ENCODE results near the gene ZCCHC17.

GRCh38 chr1:31302709-31303441 is 6.0 kb downstream of the ZCCHC17 start:
- TF ChIP-seq, protein P1, sequence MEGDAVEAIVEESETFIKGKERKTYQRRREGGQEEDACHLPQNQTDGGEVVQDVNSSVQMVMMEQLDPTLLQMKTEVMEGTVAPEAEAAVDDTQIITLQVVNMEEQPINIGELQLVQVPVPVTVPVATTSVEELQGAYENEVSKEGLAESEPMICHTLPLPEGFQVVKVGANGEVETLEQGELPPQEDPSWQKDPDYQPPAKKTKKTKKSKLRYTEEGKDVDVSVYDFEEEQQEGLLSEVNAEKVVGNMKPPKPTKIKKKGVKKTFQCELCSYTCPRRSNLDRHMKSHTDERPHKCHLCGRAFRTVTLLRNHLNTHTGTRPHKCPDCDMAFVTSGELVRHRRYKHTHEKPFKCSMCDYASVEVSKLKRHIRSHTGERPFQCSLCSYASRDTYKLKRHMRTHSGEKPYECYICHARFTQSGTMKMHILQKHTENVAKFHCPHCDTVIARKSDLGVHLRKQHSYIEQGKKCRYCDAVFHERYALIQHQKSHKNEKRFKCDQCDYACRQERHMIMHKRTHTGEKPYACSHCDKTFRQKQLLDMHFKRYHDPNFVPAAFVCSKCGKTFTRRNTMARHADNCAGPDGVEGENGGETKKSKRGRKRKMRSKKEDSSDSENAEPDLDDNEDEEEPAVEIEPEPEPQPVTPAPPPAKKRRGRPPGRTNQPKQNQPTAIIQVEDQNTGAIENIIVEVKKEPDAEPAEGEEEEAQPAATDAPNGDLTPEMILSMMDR (IDR thresholded peaks at IDR 0.05 in 8 of 11, conservative IDR thresholded peaks at IDR 0.05 in 3 of 11): no peak
- TF ChIP-seq POLR2AphosphoS5 (IDR thresholded peaks at IDR 0.05) (no peak), POLR2A (IDR thresholded peaks at IDR 0.05) (no peak)

Measured in spleen (tissue), 7 donors.